ENCODE data around the gene BCO2. TPM values are rescaled to one million over a fixed set of nuclear protein-coding genes. Genes with fewer than 3 reads are reported as not detected.

BCO2 gene
- total RNA-seq, 1 donor from 2014 or later: 2.6 TPM

DNA sequence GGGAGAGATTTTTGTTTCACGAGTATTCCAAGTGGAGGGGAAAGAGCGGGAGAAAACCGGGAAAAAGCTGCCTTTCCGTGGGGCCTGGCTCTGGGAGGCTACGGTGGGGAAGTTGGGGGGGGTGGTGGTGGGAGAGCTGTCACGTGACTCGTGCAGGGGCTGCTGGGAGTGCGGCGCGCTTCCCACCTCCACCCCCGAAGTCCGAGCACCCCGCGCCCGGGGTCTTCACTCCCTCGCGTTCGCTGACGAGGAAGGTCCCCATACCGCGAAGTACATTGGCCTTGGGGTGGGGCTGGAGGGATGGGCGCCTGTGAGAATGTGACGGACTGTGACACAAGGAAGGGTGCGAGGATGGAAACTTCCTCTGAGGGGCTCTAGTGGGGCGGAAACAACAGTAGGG is 8.2 kb upstream of the BCO2 start, which contains the start of gene TEX12:
Gene TEX12 (plus strand): TSS at position 228 of the 400 bp plus-strand sequence. CDS start 1,897 bp downstream, outside the sequence.
- Mint-ChIP-seq H3K9me3 (ENCODE audit: unreplicated experiment) (no peaks in the 10 kb centered on the region), H3K27ac (ENCODE audit: unreplicated experiment) (no peak within 1 kb of the TSS), H3K36me3 (ENCODE audit: low read depth, unreplicated experiment) (no peaks in the 10 kb centered on the region), H3K4me3 (ENCODE audit: unreplicated experiment) (no peak within 1 kb of the TSS), H3K4me1 (ENCODE audit: unreplicated experiment) (peaks cover 16% of the 10 kb centered on the region), H3K27me3 (ENCODE audit: unreplicated experiment) (no peaks in the 10 kb centered on the region)
- TF ChIP-seq, protein P1, sequence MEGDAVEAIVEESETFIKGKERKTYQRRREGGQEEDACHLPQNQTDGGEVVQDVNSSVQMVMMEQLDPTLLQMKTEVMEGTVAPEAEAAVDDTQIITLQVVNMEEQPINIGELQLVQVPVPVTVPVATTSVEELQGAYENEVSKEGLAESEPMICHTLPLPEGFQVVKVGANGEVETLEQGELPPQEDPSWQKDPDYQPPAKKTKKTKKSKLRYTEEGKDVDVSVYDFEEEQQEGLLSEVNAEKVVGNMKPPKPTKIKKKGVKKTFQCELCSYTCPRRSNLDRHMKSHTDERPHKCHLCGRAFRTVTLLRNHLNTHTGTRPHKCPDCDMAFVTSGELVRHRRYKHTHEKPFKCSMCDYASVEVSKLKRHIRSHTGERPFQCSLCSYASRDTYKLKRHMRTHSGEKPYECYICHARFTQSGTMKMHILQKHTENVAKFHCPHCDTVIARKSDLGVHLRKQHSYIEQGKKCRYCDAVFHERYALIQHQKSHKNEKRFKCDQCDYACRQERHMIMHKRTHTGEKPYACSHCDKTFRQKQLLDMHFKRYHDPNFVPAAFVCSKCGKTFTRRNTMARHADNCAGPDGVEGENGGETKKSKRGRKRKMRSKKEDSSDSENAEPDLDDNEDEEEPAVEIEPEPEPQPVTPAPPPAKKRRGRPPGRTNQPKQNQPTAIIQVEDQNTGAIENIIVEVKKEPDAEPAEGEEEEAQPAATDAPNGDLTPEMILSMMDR (IDR thresholded peaks at IDR 0.05; ENCODE audit: unreplicated experiment): no peak
- no peak for DNase-seq (ENCODE audit: low spot score)

DNA sequence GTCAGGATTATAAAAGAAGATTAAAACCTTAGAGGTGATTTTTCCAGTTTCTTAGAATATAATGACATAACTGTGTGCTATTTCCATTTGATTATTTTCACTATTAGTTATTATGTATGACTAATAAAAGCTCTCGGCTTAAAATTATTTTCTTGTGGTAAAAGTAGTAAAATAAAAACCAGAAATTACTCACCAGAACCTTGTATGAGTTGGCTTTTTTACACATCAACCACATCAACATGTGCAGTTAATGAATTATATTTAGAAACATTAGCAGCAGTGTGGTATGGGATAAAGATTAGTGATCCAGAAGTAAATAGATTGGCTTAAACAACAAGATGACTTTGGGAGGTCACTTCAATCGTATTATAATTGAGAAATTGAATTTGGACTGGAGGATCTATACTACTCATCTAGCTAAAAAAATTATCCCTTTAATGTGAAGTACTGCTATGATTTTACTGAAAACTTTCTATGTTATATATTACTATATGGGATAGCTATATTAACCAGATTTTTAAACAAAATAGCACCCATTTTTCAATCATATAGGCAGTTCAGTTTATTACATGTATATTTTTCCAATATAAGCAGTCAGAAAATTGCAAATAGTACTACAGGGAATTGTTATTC is 2.8 kb upstream of the BCO2 start:
- DNase-seq (ENCODE audit: low spot score): no peak
- H3K4me1 Mint-ChIP-seq (ENCODE audit: unreplicated experiment): peaks cover 3% of the 10 kb centered on the region
- H3K27me3 Mint-ChIP-seq (ENCODE audit: unreplicated experiment): peaks cover 1% of the 10 kb centered on the region
- H3K4me3 Mint-ChIP-seq (ENCODE audit: unreplicated experiment): no peak overlapping the region
- TF ChIP-seq, protein P1 (IDR thresholded peaks at IDR 0.05; ENCODE audit: unreplicated experiment): no peak
- H3K36me3 Mint-ChIP-seq (ENCODE audit: low read depth, unreplicated experiment): no peaks in the 10 kb centered on the region
- H3K9me3 Mint-ChIP-seq (ENCODE audit: unreplicated experiment): no peaks in the 10 kb centered on the region
- no peak overlapping the region for H3K27ac Mint-ChIP-seq (ENCODE audit: unreplicated experiment)

DNA sequence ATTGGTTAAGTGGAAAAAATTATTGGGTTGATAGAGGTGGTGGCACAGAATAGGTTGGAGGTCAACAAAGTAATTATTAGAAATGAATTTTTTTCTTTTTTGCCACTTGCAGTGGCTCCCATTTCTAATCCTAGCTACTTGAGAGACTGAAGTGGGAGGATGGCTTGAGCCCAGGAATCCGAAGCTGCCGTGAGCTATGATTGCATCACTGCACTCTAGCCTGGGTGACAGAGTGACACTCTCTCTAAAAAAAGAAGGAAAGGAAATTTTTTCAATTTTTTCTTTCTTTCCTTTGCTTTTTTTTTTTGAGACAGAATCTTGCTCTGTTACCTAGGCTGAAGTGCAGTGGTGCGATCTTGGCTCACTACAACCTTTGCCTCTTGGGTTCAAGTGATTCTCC is 2.2 kb upstream of the BCO2 start:
- H3K4me1 Mint-ChIP-seq (ENCODE audit: unreplicated experiment): peaks cover 3% of the 10 kb centered on the region
- TF ChIP-seq, protein P1 (IDR thresholded peaks at IDR 0.05; ENCODE audit: unreplicated experiment): no peak
- peaks cover 1% of the 10 kb centered on the region for H3K27me3 Mint-ChIP-seq (ENCODE audit: unreplicated experiment)
- H3K4me3 Mint-ChIP-seq (ENCODE audit: unreplicated experiment): no peak overlapping the region
- no peak for DNase-seq (ENCODE audit: low spot score)
- H3K27ac Mint-ChIP-seq (ENCODE audit: unreplicated experiment): no peak overlapping the region
- no peaks in the 10 kb centered on the region for H3K9me3 Mint-ChIP-seq (ENCODE audit: unreplicated experiment)
- H3K36me3 Mint-ChIP-seq (ENCODE audit: low read depth, unreplicated experiment): no peaks in the 10 kb centered on the region

DNA sequence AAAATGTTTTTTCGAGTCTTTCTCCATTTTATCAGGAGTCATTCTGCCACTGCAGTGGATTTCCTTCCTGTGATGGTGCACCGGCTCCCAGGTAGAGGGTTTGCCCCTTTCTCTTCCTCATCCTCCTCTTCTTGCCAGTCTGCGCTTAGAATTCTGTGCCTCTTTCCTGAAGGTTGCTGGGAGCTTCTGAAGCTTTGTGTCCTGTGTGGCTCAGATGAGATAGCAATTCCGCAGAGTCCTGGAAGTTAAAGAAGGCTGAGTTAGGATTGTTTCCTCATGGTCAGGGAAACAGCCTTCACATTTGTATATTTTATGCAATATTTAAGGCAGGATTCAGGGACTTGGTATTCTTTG is 264 bp downstream of the BCO2 start:
- Mint-ChIP-seq H3K4me1 (ENCODE audit: unreplicated experiment) (peaks cover 3% of the 10 kb centered on the region), H3K9me3 (ENCODE audit: unreplicated experiment) (no peaks in the 10 kb centered on the region), H3K27ac (ENCODE audit: unreplicated experiment) (peak overlapping the region; percentile 98), H3K36me3 (ENCODE audit: low read depth, unreplicated experiment) (no peaks in the 10 kb centered on the region), H3K27me3 (ENCODE audit: unreplicated experiment) (peaks cover 1% of the 10 kb centered on the region), H3K4me3 (ENCODE audit: unreplicated experiment) (peak overlapping the region; percentile 81)
- no peak for DNase-seq (ENCODE audit: low spot score)
- TF ChIP-seq, protein P1 (IDR thresholded peaks at IDR 0.05; ENCODE audit: unreplicated experiment): no peak

DNA sequence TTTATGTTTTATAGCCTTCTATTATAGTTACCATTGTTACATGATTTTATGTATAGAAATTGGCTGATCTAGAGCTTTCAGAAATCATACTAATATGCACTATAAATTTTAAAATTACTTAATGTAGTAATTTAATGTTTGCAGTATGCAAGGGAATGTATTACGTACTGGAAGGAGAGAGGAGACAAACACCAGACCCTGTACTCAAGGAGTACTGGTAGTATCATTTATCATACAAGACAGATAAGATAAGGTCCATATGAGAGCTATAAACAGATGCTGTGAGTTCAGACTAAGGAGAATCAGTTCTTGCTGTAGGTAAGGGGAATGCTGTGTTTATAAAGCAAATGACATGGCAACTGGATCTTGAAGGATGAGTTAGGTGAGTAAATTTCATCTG is 765 bp downstream of the BCO2 start:
- TF ChIP-seq, protein P1 (IDR thresholded peaks at IDR 0.05; ENCODE audit: unreplicated experiment): no peak
- DNase-seq (ENCODE audit: low spot score): no peak
- Mint-ChIP-seq H3K36me3 (ENCODE audit: low read depth, unreplicated experiment) (no peaks in the 10 kb centered on the region), H3K4me1 (ENCODE audit: unreplicated experiment) (peaks cover 3% of the 10 kb centered on the region), H3K9me3 (ENCODE audit: unreplicated experiment) (no peaks in the 10 kb centered on the region), H3K27ac (ENCODE audit: unreplicated experiment) (peak overlapping the region; percentile 98), H3K4me3 (ENCODE audit: unreplicated experiment) (no peak overlapping the region), H3K27me3 (ENCODE audit: unreplicated experiment) (peaks cover 1% of the 10 kb centered on the region)
